Measurements from ENCODE around the gene DUS4L.

The DUS4L gene

DNA sequence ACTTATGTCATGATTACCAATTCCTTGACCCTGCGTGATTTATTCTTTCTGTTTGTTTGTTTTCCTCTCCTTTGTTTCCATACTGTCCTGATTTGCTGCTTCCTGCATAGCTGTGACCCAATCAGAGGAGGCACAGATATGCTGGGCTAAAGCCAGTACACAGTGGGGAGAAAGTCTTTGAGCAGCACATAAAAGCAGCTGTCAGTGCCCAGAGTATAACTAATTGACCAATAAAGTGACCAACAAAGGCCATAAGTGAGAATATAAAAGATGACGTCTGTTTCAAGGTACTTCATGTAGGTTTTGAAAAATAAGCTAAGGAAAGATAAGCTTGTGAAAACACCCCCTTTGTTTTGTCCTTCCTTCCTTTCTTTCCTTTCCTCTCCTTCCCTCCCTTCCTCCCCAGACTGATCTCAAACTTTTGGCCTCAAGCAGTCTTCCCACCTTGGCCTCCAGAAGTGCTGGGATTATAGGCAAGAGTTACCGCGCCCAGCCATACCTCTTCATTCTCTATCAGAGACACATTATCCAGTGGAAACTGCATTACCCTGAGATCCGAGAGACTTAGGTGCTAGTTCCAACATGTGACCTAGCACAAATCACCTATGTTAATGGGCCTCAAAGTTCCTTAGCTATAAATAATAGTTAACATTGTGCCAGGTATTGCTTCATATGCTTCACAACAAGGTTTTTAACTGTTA is 33.3 kb downstream of the DUS4L start (continued):
- TF ChIP-seq ZNF792 (tag by site-specific recombination; IDR thresholded peaks at IDR 0.05) (no peak), ZNF791 (tag by site-specific recombination; IDR thresholded peaks at IDR 0.05) (no peak), ZBTB7A (tag by site-specific recombination; IDR thresholded peaks at IDR 0.05; ENCODE audit: low read depth) (no peak), ZNF175 (tag by site-specific recombination; IDR thresholded peaks at IDR 0.05) (no peak), ZNF843 (tag by site-specific recombination; IDR thresholded peaks at IDR 0.05) (peak; percentile 97), ZNF138 (tag by site-specific recombination; IDR thresholded peaks at IDR 0.05; ENCODE audit: borderline replicate concordance) (no peak), ZNF394 (tag by site-specific recombination; IDR thresholded peaks at IDR 0.05; ENCODE audit: borderline replicate concordance) (peak; percentile 42; the same call in 1 of the 2 replicates), ZNF37A (tag by site-specific recombination; IDR thresholded peaks at IDR 0.05) (no peak), ZNF664 (tag by site-specific recombination; IDR thresholded peaks at IDR 0.05) (no peak), GLI4 (tag by site-specific recombination; IDR thresholded peaks at IDR 0.05) (no peak), PRDM1 (tag by site-specific recombination; IDR thresholded peaks at IDR 0.05) (no peak), KLF10 (tag by site-specific recombination; IDR thresholded peaks at IDR 0.05) (peak; percentile 50; the same call in 1 of the 2 replicates), ZNF777 (tag by site-specific recombination; IDR thresholded peaks at IDR 0.05; ENCODE audit: borderline replicate concordance) (no peak), ZIC2 (tag by site-specific recombination; IDR thresholded peaks at IDR 0.05) (peak; percentile 63), ZNF335 (tag by site-specific recombination; conservative IDR thresholded peaks at IDR 0.05) (no peak), ZNF473 (tag by site-specific recombination; IDR thresholded peaks at IDR 0.05) (no peak), ZNF174 (tag by site-specific recombination; IDR thresholded peaks at IDR 0.05) (no peak), ZNF223 (tag by site-specific recombination; IDR thresholded peaks at IDR 0.05) (no peak), WT1 (tag by site-specific recombination; IDR thresholded peaks at IDR 0.05) (no peak), ZNF354C (tag by site-specific recombination; IDR thresholded peaks at IDR 0.05; ENCODE audit: borderline replicate concordance, low read depth) (no peak), ZSCAN30 (tag by site-specific recombination; IDR thresholded peaks at IDR 0.05) (peak; percentile 68), ZFP41 (tag by site-specific recombination; IDR thresholded peaks at IDR 0.05; ENCODE audit: borderline replicate concordance) (no peak), SALL2 (tag by site-specific recombination; IDR thresholded peaks at IDR 0.05; ENCODE audit: borderline replicate concordance) (no peak), MEIS1 (CRISPR knock-in tag; IDR thresholded peaks at IDR 0.05; ENCODE audit: borderline replicate concordance) (no peak), ZFP37 (tag by site-specific recombination; IDR thresholded peaks at IDR 0.05) (0 out of 2 replicates have a peak, but pooled peaks have one; percentile 13), ZNF121 (tag by site-specific recombination; IDR thresholded peaks at IDR 0.05) (no peak), HOXD13 (CRISPR knock-in tag; IDR thresholded peaks at IDR 0.05; ENCODE audit: borderline replicate concordance) (no peak), HOXA7 (CRISPR knock-in tag; IDR thresholded peaks at IDR 0.05; ENCODE audit: borderline replicate concordance) (no peak), ZSCAN23 (tag by site-specific recombination; IDR thresholded peaks at IDR 0.05) (no peak), ZNF670 (tag by site-specific recombination; IDR thresholded peaks at IDR 0.05; ENCODE audit: low read depth) (no peak), ZFP69B (tag by site-specific recombination; IDR thresholded peaks at IDR 0.05) (peak; percentile 61)
- TF ChIP-seq, protein P1, sequence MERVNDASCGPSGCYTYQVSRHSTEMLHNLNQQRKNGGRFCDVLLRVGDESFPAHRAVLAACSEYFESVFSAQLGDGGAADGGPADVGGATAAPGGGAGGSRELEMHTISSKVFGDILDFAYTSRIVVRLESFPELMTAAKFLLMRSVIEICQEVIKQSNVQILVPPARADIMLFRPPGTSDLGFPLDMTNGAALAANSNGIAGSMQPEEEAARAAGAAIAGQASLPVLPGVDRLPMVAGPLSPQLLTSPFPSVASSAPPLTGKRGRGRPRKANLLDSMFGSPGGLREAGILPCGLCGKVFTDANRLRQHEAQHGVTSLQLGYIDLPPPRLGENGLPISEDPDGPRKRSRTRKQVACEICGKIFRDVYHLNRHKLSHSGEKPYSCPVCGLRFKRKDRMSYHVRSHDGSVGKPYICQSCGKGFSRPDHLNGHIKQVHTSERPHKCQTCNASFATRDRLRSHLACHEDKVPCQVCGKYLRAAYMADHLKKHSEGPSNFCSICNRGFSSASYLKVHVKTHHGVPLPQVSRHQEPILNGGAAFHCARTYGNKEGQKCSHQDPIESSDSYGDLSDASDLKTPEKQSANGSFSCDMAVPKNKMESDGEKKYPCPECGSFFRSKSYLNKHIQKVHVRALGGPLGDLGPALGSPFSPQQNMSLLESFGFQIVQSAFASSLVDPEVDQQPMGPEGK (tag by site-specific recombination; IDR thresholded peaks at IDR 0.05): no peak
- TF ChIP-seq, protein P2, sequence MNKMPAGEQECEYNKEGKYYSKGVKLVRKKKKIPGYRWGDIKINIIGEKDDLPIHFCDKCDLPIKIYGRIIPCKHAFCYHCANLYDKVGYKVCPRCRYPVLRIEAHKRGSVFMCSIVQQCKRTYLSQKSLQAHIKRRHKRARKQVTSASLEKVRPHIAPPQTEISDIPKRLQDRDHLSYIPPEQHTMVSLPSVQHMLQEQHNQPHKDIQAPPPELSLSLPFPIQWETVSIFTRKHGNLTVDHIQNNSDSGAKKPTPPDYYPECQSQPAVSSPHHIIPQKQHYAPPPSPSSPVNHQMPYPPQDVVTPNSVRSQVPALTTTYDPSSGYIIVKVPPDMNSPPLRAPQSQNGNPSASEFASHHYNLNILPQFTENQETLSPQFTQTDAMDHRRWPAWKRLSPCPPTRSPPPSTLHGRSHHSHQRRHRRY (tag by site-specific recombination; IDR thresholded peaks at IDR 0.05): no peak
- TF ChIP-seq, protein P3, sequence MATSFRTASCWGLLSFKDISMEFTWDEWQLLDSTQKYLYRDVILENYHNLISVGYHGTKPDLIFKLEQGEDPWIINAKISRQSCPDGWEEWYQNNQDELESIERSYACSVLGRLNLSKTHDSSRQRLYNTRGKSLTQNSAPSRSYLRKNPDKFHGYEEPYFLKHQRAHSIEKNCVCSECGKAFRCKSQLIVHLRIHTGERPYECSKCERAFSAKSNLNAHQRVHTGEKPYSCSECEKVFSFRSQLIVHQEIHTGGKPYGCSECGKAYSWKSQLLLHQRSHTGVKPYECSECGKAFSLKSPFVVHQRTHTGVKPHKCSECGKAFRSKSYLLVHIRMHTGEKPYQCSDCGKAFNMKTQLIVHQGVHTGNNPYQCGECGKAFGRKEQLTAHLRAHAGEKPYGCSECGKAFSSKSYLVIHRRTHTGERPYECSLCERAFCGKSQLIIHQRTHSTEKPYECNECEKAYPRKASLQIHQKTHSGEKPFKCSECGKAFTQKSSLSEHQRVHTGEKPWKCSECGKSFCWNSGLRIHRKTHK (tag by site-specific recombination; IDR thresholded peaks at IDR 0.05): no peak
- TF ChIP-seq, protein P4, sequence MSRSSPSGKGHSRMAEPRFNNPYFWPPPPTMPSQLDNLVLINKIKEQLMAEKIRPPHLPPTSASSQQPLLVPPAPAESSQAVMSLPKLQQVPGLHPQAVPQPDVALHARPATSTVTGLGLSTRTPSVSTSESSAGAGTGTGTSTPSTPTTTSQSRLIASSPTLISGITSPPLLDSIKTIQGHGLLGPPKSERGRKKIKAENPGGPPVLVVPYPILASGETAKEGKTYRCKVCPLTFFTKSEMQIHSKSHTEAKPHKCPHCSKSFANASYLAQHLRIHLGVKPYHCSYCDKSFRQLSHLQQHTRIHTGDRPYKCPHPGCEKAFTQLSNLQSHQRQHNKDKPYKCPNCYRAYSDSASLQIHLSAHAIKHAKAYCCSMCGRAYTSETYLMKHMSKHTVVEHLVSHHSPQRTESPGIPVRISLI (tag by site-specific recombination; IDR thresholded peaks at IDR 0.05): no peak
- TF ChIP-seq, protein P5, sequence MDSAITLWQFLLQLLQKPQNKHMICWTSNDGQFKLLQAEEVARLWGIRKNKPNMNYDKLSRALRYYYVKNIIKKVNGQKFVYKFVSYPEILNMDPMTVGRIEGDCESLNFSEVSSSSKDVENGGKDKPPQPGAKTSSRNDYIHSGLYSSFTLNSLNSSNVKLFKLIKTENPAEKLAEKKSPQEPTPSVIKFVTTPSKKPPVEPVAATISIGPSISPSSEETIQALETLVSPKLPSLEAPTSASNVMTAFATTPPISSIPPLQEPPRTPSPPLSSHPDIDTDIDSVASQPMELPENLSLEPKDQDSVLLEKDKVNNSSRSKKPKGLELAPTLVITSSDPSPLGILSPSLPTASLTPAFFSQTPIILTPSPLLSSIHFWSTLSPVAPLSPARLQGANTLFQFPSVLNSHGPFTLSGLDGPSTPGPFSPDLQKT (IDR thresholded peaks at IDR 0.05; ENCODE audit: borderline replicate concordance, low read depth, low read length): no peak
